ENCODE data around the gene CCL3. TPM values are rescaled to one million over a fixed set of nuclear protein-coding genes. Genes with fewer than 3 reads are reported as not detected.
"Not testable (repeated sequence)": the region's sequence is repeated elsewhere in the genome, so short reads cannot be mapped to it uniquely, and the experiment has no call there.

Gene CCL3
- total RNA-seq, 1 donor, result 1,287 TPM

GRCh38 chr17:36104701-36105181 lies 14.8 kb upstream of the CCL3 start:
- H3K27me3 ChIP-seq (ENCODE audit: insufficient read depth, low read length), result no peaks in the 10 kb centered on the region
- H3K4me3 ChIP-seq (ENCODE audit: low read length), result peak overlapping the region; percentile 21
- no peaks in the 10 kb centered on the region for H3K9me3 ChIP-seq (ENCODE audit: low read depth, low read length)
- H3K4me1 ChIP-seq (ENCODE audit: insufficient read depth, low read length), result peaks cover 67% of the 10 kb centered on the region

GRCh38 chr17:36104246-36104645 lies 14.3 kb upstream of the CCL3 start:
- not testable (repeated sequence) for H3K27me3 ChIP-seq (ENCODE audit: insufficient read depth, low read length); H3K9me3 ChIP-seq (ENCODE audit: low read depth, low read length); H3K4me3 ChIP-seq (ENCODE audit: low read length)
- peaks cover 67% of the 10 kb centered on the region for H3K4me1 ChIP-seq (ENCODE audit: insufficient read depth, low read length)

- peaks cover 63% of the 10 kb centered on the region for H3K4me1 ChIP-seq (ENCODE audit: insufficient read depth, low read length)
- H3K27me3 ChIP-seq (ENCODE audit: insufficient read depth, low read length); H3K9me3 ChIP-seq (ENCODE audit: low read depth, low read length): not testable (repeated sequence)
- peak within 1 kb of the TSS; percentile 21 for H3K4me3 ChIP-seq (ENCODE audit: low read length)
These were observed 13.5 kb upstream of the CCL3 start, which contains the start of gene CCL4 for GRCh38 chr17:36103401-36103975. TSS of gene CCL4 (plus strand) at chr17:36103827. CDS start at chr17:36103906, 79 bp downstream.

GRCh38 chr17:36099004-36099403 lies 9.1 kb upstream of the CCL3 start:
- not testable (repeated sequence) for H3K9me3 ChIP-seq (ENCODE audit: low read depth, low read length); H3K27me3 ChIP-seq (ENCODE audit: insufficient read depth, low read length); H3K4me3 ChIP-seq (ENCODE audit: low read length)
- H3K4me1 ChIP-seq (ENCODE audit: insufficient read depth, low read length), result peaks cover 34% of the 10 kb centered on the region

GRCh38 chr17:36095992-36096391 lies 6.0 kb upstream of the CCL3 start:
- Histone ChIP-seq H3K9me3 (ENCODE audit: low read depth, low read length) (no peaks in the 10 kb centered on the region), H3K4me3 (ENCODE audit: low read length) (no peak overlapping the region), H3K27me3 (ENCODE audit: insufficient read depth, low read length) (no peaks in the 10 kb centered on the region), H3K4me1 (ENCODE audit: insufficient read depth, low read length) (peaks cover 29% of the 10 kb centered on the region)

- Histone ChIP-seq H3K27me3 (ENCODE audit: insufficient read depth, low read length) (no peaks in the 10 kb centered on the region), H3K4me1 (ENCODE audit: insufficient read depth, low read length) (peaks cover 38% of the 10 kb centered on the region), H3K9me3 (ENCODE audit: low read depth, low read length) (no peaks in the 10 kb centered on the region), H3K4me3 (ENCODE audit: low read length) (no peak overlapping the region)
These were observed 4.8 kb upstream of the CCL3 start for GRCh38 chr17:36094746-36095145.

GRCh38 chr17:36094232-36094631 lies 4.3 kb upstream of the CCL3 start:
- Histone ChIP-seq H3K4me3 (ENCODE audit: low read length) (no peak overlapping the region), H3K27me3 (ENCODE audit: insufficient read depth, low read length) (no peaks in the 10 kb centered on the region), H3K4me1 (ENCODE audit: insufficient read depth, low read length) (peaks cover 44% of the 10 kb centered on the region), H3K9me3 (ENCODE audit: low read depth, low read length) (no peaks in the 10 kb centered on the region)

- not testable (repeated sequence) for H3K4me3 ChIP-seq (ENCODE audit: low read length); H3K27me3 ChIP-seq (ENCODE audit: insufficient read depth, low read length); H3K9me3 ChIP-seq (ENCODE audit: low read depth, low read length)
- peaks cover 52% of the 10 kb centered on the region for H3K4me1 ChIP-seq (ENCODE audit: insufficient read depth, low read length)
These were observed 2.8 kb upstream of the CCL3 start for GRCh38 chr17:36092715-36093114.

GRCh38 chr17:36092230-36092629 lies 2.3 kb upstream of the CCL3 start:
- H3K4me1 ChIP-seq (ENCODE audit: insufficient read depth, low read length), result peaks cover 52% of the 10 kb centered on the region
- no peaks in the 10 kb centered on the region for H3K27me3 ChIP-seq (ENCODE audit: insufficient read depth, low read length)
- no peak overlapping the region for H3K4me3 ChIP-seq (ENCODE audit: low read length)
- H3K9me3 ChIP-seq (ENCODE audit: low read depth, low read length), result no peaks in the 10 kb centered on the region

- Histone ChIP-seq H3K27me3 (ENCODE audit: insufficient read depth, low read length) (no peaks in the 10 kb centered on the region), H3K4me1 (ENCODE audit: insufficient read depth, low read length) (peaks cover 57% of the 10 kb centered on the region), H3K9me3 (ENCODE audit: low read depth, low read length) (no peaks in the 10 kb centered on the region), H3K4me3 (ENCODE audit: low read length) (no peak overlapping the region)
These were observed 541 bp downstream of the CCL3 start for GRCh38 chr17:36089339-36089865.

GRCh38 chr17:36088670-36089338 lies 1.1 kb downstream of the CCL3 start:
- Histone ChIP-seq H3K4me1 (ENCODE audit: insufficient read depth, low read length) (peaks cover 60% of the 10 kb centered on the region), H3K27me3 (ENCODE audit: insufficient read depth, low read length) (no peaks in the 10 kb centered on the region), H3K4me3 (ENCODE audit: low read length) (no peak overlapping the region)

GRCh38 chr17:36087897-36088572 lies 1.9 kb downstream of the CCL3 start:
- H3K4me3 ChIP-seq (ENCODE audit: low read length), result not testable (repeated sequence)

More at GRCh38 chr17:36088670-36089338, 1.1 kb downstream of the CCL3 start:
- H3K9me3 ChIP-seq (ENCODE audit: low read depth, low read length), result no peaks in the 10 kb centered on the region

GRCh38 chr17:36087471-36087870 lies 2.5 kb downstream of the CCL3 start:
- not testable (repeated sequence) for H3K9me3 ChIP-seq (ENCODE audit: low read depth, low read length); H3K27me3 ChIP-seq (ENCODE audit: insufficient read depth, low read length); H3K4me3 ChIP-seq (ENCODE audit: low read length)
- H3K4me1 ChIP-seq (ENCODE audit: insufficient read depth, low read length), result peaks cover 73% of the 10 kb centered on the region

More at GRCh38 chr17:36087897-36088572, 1.9 kb downstream of the CCL3 start:
- H3K9me3 ChIP-seq (ENCODE audit: low read depth, low read length); H3K27me3 ChIP-seq (ENCODE audit: insufficient read depth, low read length): not testable (repeated sequence)
- H3K4me1 ChIP-seq (ENCODE audit: insufficient read depth, low read length), result peaks cover 67% of the 10 kb centered on the region

GRCh38 chr17:36086791-36087190 lies 3.2 kb downstream of the CCL3 start:
- no peaks in the 10 kb centered on the region for H3K27me3 ChIP-seq (ENCODE audit: insufficient read depth, low read length)
- H3K4me3 ChIP-seq (ENCODE audit: low read length), result no peak overlapping the region
- no peaks in the 10 kb centered on the region for H3K9me3 ChIP-seq (ENCODE audit: low read depth, low read length)
- peaks cover 73% of the 10 kb centered on the region for H3K4me1 ChIP-seq (ENCODE audit: insufficient read depth, low read length)

GRCh38 chr17:36085765-36086164 lies 4.2 kb downstream of the CCL3 start:
- Histone ChIP-seq H3K27me3 (ENCODE audit: insufficient read depth, low read length) (no peaks in the 10 kb centered on the region), H3K9me3 (ENCODE audit: low read depth, low read length) (no peaks in the 10 kb centered on the region), H3K4me1 (ENCODE audit: insufficient read depth, low read length) (peaks cover 76% of the 10 kb centered on the region), H3K4me3 (ENCODE audit: low read length) (no peak overlapping the region)

All from mononuclear cell (primary cell).